ENCODE results near the gene GAGE10. TPM values are rescaled to one million over a fixed set of nuclear protein-coding genes. Genes with fewer than 3 reads are reported as not detected.

The GAGE10 gene
- total and polyA plus RNA-seq, 9 of the 15 experiments (the other 6 are each of a cell fraction or from before 2014, with no cell fraction given), result 0.80 to 3.1 (median 0.96) TPM; not detected in 4

DNA sequence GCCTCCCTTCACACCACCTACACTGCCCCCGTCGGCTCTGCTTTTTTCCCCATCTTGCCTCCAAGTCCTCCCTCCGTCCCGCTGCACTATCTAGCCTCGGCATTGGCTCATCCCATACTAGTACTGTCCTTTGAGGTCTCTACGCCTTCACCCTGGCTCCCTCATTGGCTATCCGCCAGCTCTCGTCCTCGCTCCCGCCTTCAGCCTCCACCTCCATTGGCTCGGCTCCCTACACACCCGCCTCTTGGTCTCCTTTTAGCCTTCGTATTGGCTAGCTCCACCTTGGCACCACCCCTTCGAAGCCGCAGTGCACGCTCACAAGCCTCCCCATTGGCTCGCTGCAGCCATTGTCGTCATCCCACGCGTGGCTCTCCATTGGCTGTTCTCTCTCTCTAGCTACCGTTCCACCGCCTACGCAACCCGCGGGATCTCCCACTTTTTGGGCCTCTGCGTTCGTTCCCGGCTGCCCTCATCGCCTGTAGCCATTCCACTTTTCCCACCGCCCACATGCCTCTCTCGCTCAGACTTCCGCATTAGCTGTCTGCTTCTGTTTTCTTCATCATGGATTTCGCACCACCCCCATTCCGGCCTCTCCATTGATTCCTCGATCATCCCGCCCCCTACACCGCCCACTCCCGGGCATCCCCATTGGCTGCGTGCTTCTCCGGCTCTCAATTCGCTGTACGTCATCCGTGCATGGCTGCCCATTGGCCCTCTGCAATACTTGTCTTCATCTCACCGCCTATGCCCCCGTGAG is 34.3 kb upstream of the GAGE10 start (continued):
- TF ChIP-seq SIN3B (IDR thresholded peaks at IDR 0.05; ENCODE audit: low read depth) (no peak), REST (IDR thresholded peaks at IDR 0.05; ENCODE audit: borderline replicate concordance) (no peak), REST (CRISPR knock-in tag; IDR thresholded peaks at IDR 0.05; ENCODE audit: low read depth) (no peak), NRF1 (conservative IDR thresholded peaks at IDR 0.05 in 1 of 2, IDR thresholded peaks at IDR 0.05 in 1 of 2) (peak; percentile 64 to 72), KDM4B (IDR thresholded peaks at IDR 0.05; ENCODE audit: borderline replicate concordance in 2 of 2, low read depth in 1 of 2) (no peak), HSF4 (CRISPR knock-in tag; IDR thresholded peaks at IDR 0.05; ENCODE audit: borderline replicate concordance) (no peak), MNT (conservative IDR thresholded peaks at IDR 0.05) (peak in 1 of 2 experiments; percentile 34; a peak in 1 of 4 replicates), ZNF644 (tag; IDR thresholded peaks at IDR 0.05; ENCODE audit: low read depth) (no peak), POLR2AphosphoS2 (IDR thresholded peaks at IDR 0.05; ENCODE audit: low read length) (no peak), ZNF707 (CRISPR knock-in tag; conservative IDR thresholded peaks at IDR 0.05) (no peak), NFIX (CRISPR knock-in tag; IDR thresholded peaks at IDR 0.05; ENCODE audit: low read depth) (no peak), SRSF7 (optimal IDR thresholded peaks at IDR 0.05; ENCODE audit: low read depth, low read length) (no peak), MYC (IDR thresholded peaks at IDR 0.05; ENCODE audit: low read depth, low read length) (no peak), MYC (CRISPR knock-in tag; IDR thresholded peaks at IDR 0.05; ENCODE audit: borderline replicate concordance, low read depth) (no peak), PCBP2 (IDR thresholded peaks at IDR 0.05; ENCODE audit: low read depth, low read length, poor library complexity, severe bottlenecking) (no peak)
- TF ChIP-seq, protein P1, sequence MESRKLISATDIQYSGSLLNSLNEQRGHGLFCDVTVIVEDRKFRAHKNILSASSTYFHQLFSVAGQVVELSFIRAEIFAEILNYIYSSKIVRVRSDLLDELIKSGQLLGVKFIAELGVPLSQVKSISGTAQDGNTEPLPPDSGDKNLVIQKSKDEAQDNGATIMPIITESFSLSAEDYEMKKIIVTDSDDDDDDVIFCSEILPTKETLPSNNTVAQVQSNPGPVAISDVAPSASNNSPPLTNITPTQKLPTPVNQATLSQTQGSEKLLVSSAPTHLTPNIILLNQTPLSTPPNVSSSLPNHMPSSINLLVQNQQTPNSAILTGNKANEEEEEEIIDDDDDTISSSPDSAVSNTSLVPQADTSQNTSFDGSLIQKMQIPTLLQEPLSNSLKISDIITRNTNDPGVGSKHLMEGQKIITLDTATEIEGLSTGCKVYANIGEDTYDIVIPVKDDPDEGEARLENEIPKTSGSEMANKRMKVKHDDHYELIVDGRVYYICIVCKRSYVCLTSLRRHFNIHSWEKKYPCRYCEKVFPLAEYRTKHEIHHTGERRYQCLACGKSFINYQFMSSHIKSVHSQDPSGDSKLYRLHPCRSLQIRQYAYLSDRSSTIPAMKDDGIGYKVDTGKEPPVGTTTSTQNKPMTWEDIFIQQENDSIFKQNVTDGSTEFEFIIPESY (CRISPR knock-in tag; IDR thresholded peaks at IDR 0.05), result no peak
